Inflammatory macrophage treated with lipopolysaccharide for 1 hour (primary cell): ENCODE results near the gene FAP.

ENCODE experiments used
- DNase-seq, 2 donors: peaks; one replicate each; pipeline ENCODE4 v3.0.0-alpha.2; 2020 to 2022

Gene FAP

GRCh38 chr2:162123806-162124758 lies 119.2 kb downstream of the FAP start:
- peak; percentile 57 to 97 for DNase-seq
